GM12864 (cell line): ENCODE measurements around the gene WDFY3.

Source experiments
- DNase-seq: peaks from one replicate; pipeline ENCODE4 v3.0.0-alpha.2; 2011; ENCODE audit warnings: low read depth
- H3K4me3 ChIP-seq: 2 replicates; pipeline ENCODE4 v1.5.1; 2011; ENCODE audit warnings: mild to moderate bottlenecking, low read depth, low read length, control low read depth
- CTCF ChIP-seq: IDR thresholded peaks from 2 replicates; pipeline ENCODE4 v1.5.1; 2011; ENCODE audit warnings: low read depth, mild to moderate bottlenecking, moderate library complexity, low read length, control low read depth, inconsistent platforms; ENCODE audit errors: missing control alignments

WDFY3 gene

GRCh38 chr4:84936123-84936522, 30.4 kb downstream of the WDFY3 start:
- no peak for TF ChIP-seq CTCF

GRCh38 chr4:84932462-84932861, 34.0 kb downstream of the WDFY3 start:
- DNase-seq: no peak
- H3K4me3 ChIP-seq: no peak overlapping the region
- TF ChIP-seq CTCF: no peak

More at GRCh38 chr4:84936123-84936522, 30.4 kb downstream of the WDFY3 start:
- no peak for DNase-seq
- H3K4me3 ChIP-seq: no peak overlapping the region

- DNase-seq: no peak
- no peak overlapping the region for H3K4me3 ChIP-seq
Observed at GRCh38 chr4:84931961-84932360, 34.5 kb downstream of the WDFY3 start.

GRCh38 chr4:84931274-84931673, 35.2 kb downstream of the WDFY3 start:
- TF ChIP-seq CTCF: no peak
- no peak overlapping the region for H3K4me3 ChIP-seq
- no peak for DNase-seq

More at GRCh38 chr4:84931961-84932360, 34.5 kb downstream of the WDFY3 start:
- TF ChIP-seq CTCF: no peak

- TF ChIP-seq CTCF: no peak
- DNase-seq: no peak
- H3K4me3 ChIP-seq: no peak overlapping the region
Observed at GRCh38 chr4:84928089-84928488, 38.4 kb downstream of the WDFY3 start.

GRCh38 chr4:84927428-84927827, 39.1 kb downstream of the WDFY3 start:
- no peak for DNase-seq
- no peak overlapping the region for H3K4me3 ChIP-seq
- no peak for TF ChIP-seq CTCF

GRCh38 chr4:84925558-84925957, 40.9 kb downstream of the WDFY3 start:
- no peak overlapping the region for H3K4me3 ChIP-seq
- TF ChIP-seq CTCF: no peak

More at GRCh38 chr4:84925558-84925957, 40.9 kb downstream of the WDFY3 start:
- no peak for DNase-seq
